ENCODE results near the gene SMYD3. TPM values are rescaled to one million over a fixed set of nuclear protein-coding genes. Genes with fewer than 3 reads are reported as not detected.

SMYD3 gene
- total and polyA plus RNA-seq, 9 of the 15 experiments (the other 6 are each of a cell fraction or from before 2014, with no cell fraction given) = 128 to 440 (median 197) TPM

- H3K27me3 ChIP-seq (ENCODE audit: control insufficient read depth in 2 of 2, insufficient read depth in 2 of 2, low read length in 2 of 2) = no peaks in the 10 kb centered on the region
- H4K20me1 ChIP-seq (replicated peaks; ENCODE audit: control insufficient read depth, insufficient read depth, low read length) = no peaks in the 10 kb centered on the region
- intact Hi-C loops (cut with micrococcal nuclease) (no loop called here), in situ Hi-C loops (cut with MboI) (no loop called here)
- no peak for ATAC-seq
- no peak for FAIRE-seq
- TF ChIP-seq BRD4 (IDR thresholded peaks at IDR 0.05) (no peak), NFRKB (IDR thresholded peaks at IDR 0.05; ENCODE audit: low read depth) (no peak), GTF2E2 (tag; IDR thresholded peaks at IDR 0.05) (no peak), NCOA4 (IDR thresholded peaks at IDR 0.05; ENCODE audit: partially characterized antibody) (no peak), STAT6 (CRISPR knock-in tag; IDR thresholded peaks at IDR 0.05) (no peak), ZNF449 (CRISPR knock-in tag; IDR thresholded peaks at IDR 0.05) (no peak), CHD4 (IDR thresholded peaks at IDR 0.05; ENCODE audit: insufficient read depth, insufficient replicate concordance, low read depth, low read length, poor library complexity, severe bottlenecking) (no peak), CEBPB (tag; IDR thresholded peaks at IDR 0.05) (no peak)
- no TSS peak for BruUV-seq (replicated peaks)
- ChIA-PET POLR2A (no interaction called here), CTCF (ENCODE audit: low intra/inter-chr PET ratio) (interaction anchor here (0.7 kb wide), 1 partner anchor 401 kb away, joined by 4 read pairs; no protein-coding TSS in a partner anchor)
- no peak overlapping the region for H3K9ac ChIP-seq (ENCODE audit: insufficient read depth in 1 of 2, low read depth in 2 of 2, low read length in 2 of 2)
- no peak overlapping the region for H2AFZ ChIP-seq (ENCODE audit: low read depth, low read length)
- 8% methylated on average over 1 of the region's 1 CpG for WGBS (ENCODE audit: insufficient coverage, low coverage, missing lambda C conversion rate)
- peaks cover 6 to 7% of the 10 kb centered on the region in 2 experiments; a peak in 4 of 5 replicates for H3K4me1 ChIP-seq (replicated peaks in 1 of 2; ENCODE audit: control insufficient read depth in 2 of 2, insufficient read depth in 2 of 2, low read length in 2 of 2)
- no peaks in the 10 kb centered on the region for H3K79me2 ChIP-seq (ENCODE audit: control insufficient read depth, insufficient read depth, low read length)
- H3K36me3 ChIP-seq (ENCODE audit: control insufficient read depth, insufficient read depth, low read length) = no peaks in the 10 kb centered on the region
- H3K9me3 ChIP-seq (replicated peaks; ENCODE audit: control insufficient read depth, insufficient read depth, low read depth, low read length) = peaks cover 24% of the 10 kb centered on the region
- H3K4me3 ChIP-seq = no peak overlapping the region
- no peak for DNase-seq (ENCODE audit: extremely low read depth in 1 of 4, low spot score in 3 of 4)
- H3K9me1 ChIP-seq (ENCODE audit: control insufficient read depth, insufficient read depth, low read length) = no peaks in the 10 kb centered on the region
- H3K27ac ChIP-seq (ENCODE audit: extremely low read depth, low read depth, low read length) = no peak overlapping the region
- H3K4me2 ChIP-seq (ENCODE audit: insufficient read depth, low read length) = no peak overlapping the region
Measured at GRCh38 chr1:246416261-246416660, 90.8 kb downstream of the SMYD3 start.

Data from K562 (cell line).